Stimulated activated CD8-positive, alpha-beta memory T cell treated with anti-CD3 and anti-CD28 coated beads, Interleukin-4, amount 100 ng/mL, for 4 hours (primary cell): ENCODE results near the gene CHURC1.

Experiments
- DNase-seq, 2 donors: peaks; one replicate each; pipeline ENCODE4 v3.0.0-alpha.2; 2020; ENCODE audit warnings: low read depth in 2 of 2, low spot score in 1 of 2

Gene CHURC1

GRCh38 chr14:64937821-64938193 lies 23.6 kb downstream of the CHURC1 start:
- DNase-seq = no peak

- DNase-seq = no peak
These were observed 24.9 kb downstream of the CHURC1 start for GRCh38 chr14:64938972-64939816.

- no peak for DNase-seq
These were observed 25.5 kb downstream of the CHURC1 start for GRCh38 chr14:64939817-64940190.

- no peak for DNase-seq
These were observed 26.2 kb downstream of the CHURC1 start for GRCh38 chr14:64940336-64940910.

GRCh38 chr14:64942531-64943111 lies 28.4 kb downstream of the CHURC1 start, which contains the start of gene GPX2:
GPX2 (minus strand) TSS chr14:64942745; CDS start chr14:64942726, 19 bp downstream.
- DNase-seq = no peak

- no peak for DNase-seq
These were observed 29.3 kb downstream of the CHURC1 start for GRCh38 chr14:64943556-64943955.

- no peak for DNase-seq
These were observed 29.8 kb downstream of the CHURC1 start for GRCh38 chr14:64944041-64944440.

GRCh38 chr14:64944861-64945260 lies 30.6 kb downstream of the CHURC1 start:
- no peak for DNase-seq

GRCh38 chr14:64945431-64946178 lies 31.4 kb downstream of the CHURC1 start:
- DNase-seq = no peak

- no peak for DNase-seq
These were observed 32.2 kb downstream of the CHURC1 start for GRCh38 chr14:64946310-64947045.

GRCh38 chr14:64947710-64948611 lies 33.7 kb downstream of the CHURC1 start:
- DNase-seq = no peak

- no peak for DNase-seq
These were observed 34.5 kb downstream of the CHURC1 start for GRCh38 chr14:64948612-64949210.

- DNase-seq = no peak
These were observed 36.6 kb downstream of the CHURC1 start for GRCh38 chr14:64950889-64951288.

GRCh38 chr14:64951291-64951690 lies 37.0 kb downstream of the CHURC1 start:
- no peak for DNase-seq

GRCh38 chr14:64951724-64952123 lies 37.5 kb downstream of the CHURC1 start:
- no peak for DNase-seq

- no peak for DNase-seq
These were observed 38.5 kb downstream of the CHURC1 start for GRCh38 chr14:64952598-64953309.

GRCh38 chr14:64953310-64953654 lies 39.0 kb downstream of the CHURC1 start:
- DNase-seq = no peak

GRCh38 chr14:64953661-64954060 lies 39.4 kb downstream of the CHURC1 start:
- DNase-seq = no peak
